H1 (cell line): ENCODE data around the gene PLCB1. TPM values are rescaled to one million over a fixed set of nuclear protein-coding genes. Genes with fewer than 3 reads are reported as not detected.

Experiments
- CTCF ChIA-PET: fragments of 300-600 bp; sonication (Branson Sonifier 250); formaldehyde crosslinking; loops from one replicate; lab custom pipeline; 2021; ENCODE audit not compliant: partially characterized antibody; lab: Charles Lee
- POLR2A ChIA-PET: fragments of 300-600 bp; sonication (Branson Sonifier 250); formaldehyde crosslinking; loops from one replicate; lab custom pipeline; 2021; ENCODE audit warnings: inconsistent platforms; ENCODE audit not compliant: partially characterized antibody; lab: Charles Lee
- DNase-seq, 2 experiments: peaks; one replicate each; pipeline versions ENCODE4 v3.0.0 to v3.0.0-alpha.2; 2010 to 2022; ENCODE audit warnings: low spot score in 2 of 2, low read depth in 1 of 2, mixed read lengths in 1 of 2
- FAIRE-seq: peaks from 2 replicates; lab custom pipeline; 2011; peaks lifted over from hg19 to GRCh38; lab: Jason Lieb, UNC
- H2AFZ ChIP-seq: 2 replicates; pipeline ENCODE4 v1.8.1; 2012; ENCODE audit warnings: low read length, inconsistent platforms
- H2AK5ac ChIP-seq: 2 replicates; pipeline ENCODE4 v1.6.1; 2013; ENCODE audit warnings: low read depth, low read length
- H2BK120ac ChIP-seq: replicated peaks from 2 replicates; pipeline ENCODE3; 2013; ENCODE audit warnings: low read depth, low read length, inconsistent platforms
- H2BK12ac ChIP-seq: 2 replicates; pipeline ENCODE4 v1.6.1; 2013; ENCODE audit warnings: low read depth, low read length
- H2BK15ac ChIP-seq: 2 replicates; pipeline ENCODE4 v1.6.1; 2013; ENCODE audit warnings: low read length
- H2BK20ac ChIP-seq: 2 replicates; pipeline ENCODE4 v1.6.1; 2013; ENCODE audit warnings: low read length
- H2BK5ac ChIP-seq: 2 replicates; pipeline ENCODE4 v1.6.1; 2013; ENCODE audit warnings: low read depth, low read length
- H3K14ac ChIP-seq: 2 replicates; pipeline ENCODE4 v1.6.1; 2013; ENCODE audit warnings: inconsistent platforms; ENCODE audit not compliant: insufficient read length
- H3K18ac ChIP-seq: 2 replicates; pipeline ENCODE4 v1.6.1; 2013; ENCODE audit warnings: low read length; ENCODE audit errors: extremely low read depth
- H3K23ac ChIP-seq: 2 replicates; pipeline ENCODE4 v1.6.1; 2013; ENCODE audit warnings: inconsistent platforms; ENCODE audit not compliant: insufficient read length
- H3K23me2 ChIP-seq: 2 replicates; pipeline ENCODE4 v1.6.1; 2013; ENCODE audit warnings: low read depth, low read length
- H3K27ac ChIP-seq: 2 replicates; pipeline ENCODE4 v1.6.1; 2011; ENCODE audit warnings: low read depth, low read length, inconsistent platforms
- H3K27me3 ChIP-seq, 4 experiments: replicated peaks in 1 of 4; 1 replicate in 1 of 4; 2 replicates in 3 of 4; pipeline versions ENCODE4 v1.6.1 to v1.8.1; 2011 to 2013; ENCODE audit warnings: low read length in 3 of 4, mild to moderate bottlenecking in 3 of 4, inconsistent platforms in 2 of 4, mixed read lengths in 2 of 4, moderate library complexity in 1 of 4; ENCODE audit not compliant: control insufficient read depth in 3 of 4, insufficient read depth in 3 of 4; ENCODE audit errors: extremely low read depth in 1 of 4
- H3K36me3 ChIP-seq, 4 experiments: 2 replicates each; pipeline versions ENCODE4 v1.6.1 to v1.8.1; 2011 to 2013; ENCODE audit warnings: mild to moderate bottlenecking in 4 of 4, low read length in 3 of 4, moderate library complexity in 2 of 4, control low read depth in 1 of 4, inconsistent platforms in 1 of 4; ENCODE audit not compliant: insufficient read depth in 4 of 4, control insufficient read depth in 2 of 4
- H3K4ac ChIP-seq: replicated peaks from 2 replicates; pipeline ENCODE3; 2013; ENCODE audit warnings: low read length, low read depth, mixed read lengths, inconsistent platforms; ENCODE audit not compliant: insufficient read length
- H3K4me1 ChIP-seq, 4 experiments: replicated peaks in 1 of 4; 1 replicate in 1 of 4; 2 replicates in 3 of 4; pipeline versions ENCODE4 v1.6.1 to v1.8.1; 2011 to 2013; ENCODE audit warnings: low read length in 3 of 4, inconsistent platforms in 2 of 4, mixed read lengths in 1 of 4; ENCODE audit not compliant: insufficient read depth in 4 of 4, control insufficient read depth in 3 of 4
- H3K4me2 ChIP-seq, 2 experiments: 2 replicates each; pipeline versions ENCODE4 v1.6.1 to v1.8.1; 2011 to 2013; ENCODE audit warnings: low read depth in 2 of 2, low read length in 2 of 2, control low read depth in 1 of 2, inconsistent platforms in 1 of 2, mild to moderate bottlenecking in 1 of 2; ENCODE audit not compliant: insufficient read depth in 1 of 2
- H3K4me3 ChIP-seq, 4 experiments: fragments of 200-600, 300-600 bp in 1 of 4; sonication (generic), shearing (Covaris generic), sonication (Bioruptor Twin) in 1 of 4; 2 replicates each; pipeline versions ENCODE4 v1.5.1 to v1.8.1; 2011 to 2016; ENCODE audit warnings: low read length in 4 of 4, low read depth in 3 of 4, control low read depth in 2 of 4, inconsistent platforms in 2 of 4, mild to moderate bottlenecking in 2 of 4, mixed read lengths in 1 of 4, moderate library complexity in 1 of 4; ENCODE audit not compliant: insufficient read depth in 2 of 4; ENCODE audit errors: extremely low read depth in 1 of 4
- H3K56ac ChIP-seq: replicated peaks from 2 replicates; pipeline ENCODE3; 2013; ENCODE audit warnings: low read depth, mild to moderate bottlenecking, mixed read lengths, low read length, inconsistent platforms; ENCODE audit not compliant: insufficient read length
- H3K79me1 ChIP-seq: 2 replicates; pipeline ENCODE4 v1.6.1; 2013; ENCODE audit warnings: low read depth, low read length, control low read depth
- H3K79me2 ChIP-seq, 2 experiments: 2 replicates each; pipeline versions ENCODE4 v1.6.1 to v1.8.1; 2012 to 2013; ENCODE audit warnings: low read length in 2 of 2, mild to moderate bottlenecking in 2 of 2, inconsistent platforms in 1 of 2; ENCODE audit not compliant: insufficient read depth in 2 of 2, control insufficient read depth in 1 of 2
- H3K9ac ChIP-seq, 4 experiments: replicated peaks in 1 of 4; 1 replicate in 1 of 4; 2 replicates in 3 of 4; pipeline versions ENCODE4 v1.6.1 to v1.8.1; 2011 to 2013; ENCODE audit warnings: low read depth in 3 of 4, low read length in 3 of 4, control low read depth in 2 of 4, mild to moderate bottlenecking in 2 of 4, moderate library complexity in 2 of 4, inconsistent platforms in 1 of 4; ENCODE audit errors: extremely low read depth in 1 of 4
- H3K9me3 ChIP-seq, 2 experiments: 2 replicates each; pipeline versions ENCODE4 v1.6.1 to v1.8.1; 2012 to 2013; ENCODE audit warnings: mild to moderate bottlenecking in 2 of 2, moderate library complexity in 2 of 2, control low read depth in 1 of 2, inconsistent platforms in 1 of 2, low read depth in 1 of 2, low read length in 1 of 2, mixed read lengths in 1 of 2; ENCODE audit not compliant: insufficient read depth in 2 of 2
- H4K20me1 ChIP-seq, 2 experiments: replicated peaks in 1 of 2; 2 replicates each; pipeline versions ENCODE3 to v1.8.1; 2011 to 2013; ENCODE audit warnings: inconsistent platforms in 2 of 2, low read length in 2 of 2, mild to moderate bottlenecking in 1 of 2; ENCODE audit not compliant: insufficient read depth in 2 of 2, control insufficient read depth in 1 of 2
- H4K5ac ChIP-seq: 2 replicates; pipeline ENCODE4 v1.6.1; 2013; ENCODE audit warnings: low read length, low read depth, mixed read lengths, inconsistent platforms; ENCODE audit not compliant: insufficient read length
- H4K8ac ChIP-seq: 2 replicates; pipeline ENCODE4 v1.8.0; 2013; ENCODE audit warnings: mild to moderate bottlenecking, moderate library complexity, low read length, inconsistent platforms; ENCODE audit not compliant: insufficient read depth; ENCODE audit errors: extremely low read depth
- H4K91ac ChIP-seq: replicated peaks from 2 replicates; pipeline ENCODE3; 2013; ENCODE audit warnings: low read length, mixed read lengths, inconsistent platforms; ENCODE audit not compliant: insufficient read length
- E2F6 ChIP-seq: IDR thresholded peaks from 2 replicates; pipeline ENCODE4 v1.6.1; 2012; ENCODE audit warnings: inconsistent platforms
- WGBS, 2 experiments: shearing (Covaris generic) in 1 of 2; methylation state at CpG; one replicate each; pipeline versions ENCODE4 v1.1.6 to v1.1.7; 2013 to 2015; ENCODE audit warnings: low lambda C conversion rate in 2 of 2, mixed read lengths in 2 of 2, inconsistent platforms in 1 of 2, low coverage in 1 of 2, missing lambda C conversion rate in 1 of 2; ENCODE audit not compliant: insufficient replicate concordance in 2 of 2, insufficient coverage in 1 of 2, insufficient read length in 1 of 2; ENCODE audit errors: extremely low coverage in 1 of 2, missing lambda C conversion rate in 1 of 2; 5-methylcytosine and 5-hydroxymethylcytosine counted together
- polyA plus RNA-seq, 7 experiments: library from polyadenylated mRNA; depleted of rRNA in 3 of 7; stranded (reverse) in 5 of 7; unstranded in 2 of 7; fragments of >200 nt in 5 of 7; fragments of 200-250 nt in 2 of 7; gene quantifications; 1 replicate in 5 of 7; 2 replicates in 1 of 7; 4 replicates in 1 of 7; pipeline versions ENCODE4 v1.2.1 to v1.2.3, GENCODE V29; 2011 to 2013; ENCODE audit warnings: missing spikeins in 2 of 7, mixed read lengths in 2 of 7
- total RNA-seq: library from RNA; stranded (reverse); fragmentation: NEBNext Ultra II Directional; extraction: Animal tissue kit (Norgen Biotek cat#: 25700); gene quantifications from 2 replicates; pipeline ENCODE4 v1.2.1, GENCODE V29; 2021

The PLCB1 gene
- total and polyA plus RNA-seq, 2 of the 8 experiments (the other 6 are each of a cell fraction or from before 2014, with no cell fraction given), result 2.6 to 9.1 TPM

- Histone ChIP-seq H3K18ac (no peak overlapping the region), H2BK15ac (no peak overlapping the region), H3K4me2 (no peak overlapping the region), H4K5ac (no peak overlapping the region), H3K9ac (no peak overlapping the region), H3K79me1 (no peaks in the 10 kb centered on the region), H3K79me2 (no peaks in the 10 kb centered on the region), H2BK20ac (no peak overlapping the region), H4K8ac (no peak overlapping the region), H2AK5ac (no peak overlapping the region), H3K9me3 (no peaks in the 10 kb centered on the region), H4K20me1 (no peaks in the 10 kb centered on the region), H2AFZ (no peak overlapping the region), H4K91ac (no peak overlapping the region), H3K4me3 (no peak overlapping the region), H2BK12ac (no peak overlapping the region), H3K4ac (no peak overlapping the region), H3K23ac (no peak overlapping the region), H3K4me1 (peaks cover 0 to 11% (median 3%) of the 10 kb centered on the region in 4 experiments; a peak in 5 of 7 replicates), H3K36me3 (no peaks in the 10 kb centered on the region), H3K27me3 (no peaks in the 10 kb centered on the region), H3K27ac (no peak overlapping the region), H3K14ac (no peak overlapping the region), H2BK120ac (no peak overlapping the region), H3K23me2 (no peaks in the 10 kb centered on the region; the same call in 1 of the 2 replicates), H2BK5ac (no peak overlapping the region), H3K56ac (no peak overlapping the region)
- DNase-seq, result no peak
- ChIA-PET CTCF (no interaction called here), POLR2A (no interaction called here)
- 93 to 100% methylated on average over 1 to 5 of the region's 5 CpGs for WGBS, 2 experiments
- TF ChIP-seq E2F6, result no peak
- FAIRE-seq, result no peak
Observed at GRCh38 chr20:8216375-8217200, 84.5 kb downstream of the PLCB1 start.
